IMR-90 (cell line): ENCODE results near the gene RBKS. TPM values are rescaled to one million over a fixed set of nuclear protein-coding genes. Genes with fewer than 3 reads are reported as not detected.

Experiments used
- ATAC-seq: fragments of 200-7000 bp; cut with Tn5 transposase; 2 replicates; pipeline ENCODE4 v1.9.1; 2020; ENCODE audit warnings: low read depth, mild to moderate bottlenecking, moderate library complexity
- BruUV-seq: library from RNA; stranded (reverse); fragments of 400-500 nt; replicated peaks from 2 replicates; lab custom pipeline; 2021; lab: Mats Ljungman, UMichigan
- CTCF ChIA-PET: fragments of 300-600 bp; formaldehyde crosslinking; extraction: SDS; loops from one replicate; lab custom pipeline; 2021; ENCODE audit warnings: antibody characterized with exemption; lab: Yijun Ruan, JAX
- POLR2A ChIA-PET: fragments of 300-600 bp; sonication (Branson Sonifier 250); formaldehyde crosslinking; loops from one replicate; lab custom pipeline; 2022; ENCODE audit warnings: antibody characterized with exemption; ENCODE audit not compliant: unreplicated experiment; lab: Charles Lee
- DNase-seq: peaks from one replicate; pipeline ENCODE4 v3.0.0; 2013
- H2AFZ ChIP-seq: replicated peaks from 2 replicates; pipeline ENCODE3; 2013; ENCODE audit warnings: low read length, mild to moderate bottlenecking; ENCODE audit not compliant: poor library complexity
- H2AK5ac ChIP-seq: 2 replicates; pipeline ENCODE4 v1.6.1; 2013; ENCODE audit warnings: low read depth, low read length, inconsistent platforms
- H2AK9ac ChIP-seq: replicated peaks from 2 replicates; pipeline ENCODE3; 2013; ENCODE audit warnings: mild to moderate bottlenecking, low read depth, low read length, moderate library complexity; ENCODE audit not compliant: poor library complexity
- H2BK120ac ChIP-seq: 2 replicates; pipeline ENCODE4 v1.6.1; 2013; ENCODE audit warnings: low read depth, low read length, inconsistent platforms
- H2BK15ac ChIP-seq: 3 replicates; pipeline ENCODE4 v1.6.1; 2013; ENCODE audit warnings: low read depth, low read length, inconsistent platforms
- H2BK20ac ChIP-seq: 2 replicates; pipeline ENCODE4 v1.6.1; 2013; ENCODE audit warnings: low read depth, mild to moderate bottlenecking, inconsistent platforms, low read length, moderate library complexity
- H2BK5ac ChIP-seq: 2 replicates; pipeline ENCODE4 v1.6.1; 2013; ENCODE audit warnings: mild to moderate bottlenecking, low read depth, low read length, inconsistent platforms; ENCODE audit not compliant: poor library complexity, severe bottlenecking
- H3K14ac ChIP-seq: replicated peaks from 2 replicates; pipeline ENCODE4 v1.6.1; 2013; ENCODE audit warnings: low read depth, low read length, inconsistent platforms
- H3K18ac ChIP-seq: 2 replicates; pipeline ENCODE4 v1.6.1; 2013; ENCODE audit warnings: low read depth, low read length, control low read depth
- H3K23ac ChIP-seq: 2 replicates; pipeline ENCODE4 v1.6.1; 2013; ENCODE audit warnings: low read depth, low read length, inconsistent platforms
- H3K27ac ChIP-seq: 2 replicates; pipeline ENCODE4 v1.5.1; 2013; ENCODE audit warnings: mild to moderate bottlenecking, control low read depth, low read length; ENCODE audit not compliant: insufficient read depth
- H3K27me3 ChIP-seq: 2 replicates; pipeline ENCODE4 v1.6.1; 2013; ENCODE audit warnings: low read length; ENCODE audit not compliant: control insufficient read depth, insufficient read depth
- H3K36me3 ChIP-seq: 2 replicates; pipeline ENCODE4 v1.6.1; 2013; ENCODE audit warnings: low read length, mixed read lengths; ENCODE audit not compliant: control insufficient read depth, insufficient read depth
- H3K4ac ChIP-seq: 2 replicates; pipeline ENCODE4 v1.6.1; 2013; ENCODE audit warnings: low read depth, low read length, inconsistent platforms
- H3K4me1 ChIP-seq: 2 replicates; pipeline ENCODE4 v1.6.1; 2013; ENCODE audit warnings: low read length, mixed read lengths; ENCODE audit not compliant: control insufficient read depth, insufficient read depth
- H3K4me2 ChIP-seq: 2 replicates; pipeline ENCODE4 v1.6.1; 2013; ENCODE audit warnings: low read depth, mild to moderate bottlenecking, control low read depth, low read length, moderate library complexity
- H3K4me3 ChIP-seq: 2 replicates; pipeline ENCODE4 v1.5.1; 2013; ENCODE audit warnings: low read depth, mild to moderate bottlenecking, control low read depth, low read length, moderate library complexity; ENCODE audit not compliant: insufficient read depth
- H3K56ac ChIP-seq: 2 replicates; pipeline ENCODE4 v1.6.1; 2013; ENCODE audit warnings: low read length, inconsistent platforms; ENCODE audit not compliant: insufficient read depth; ENCODE audit errors: extremely low read depth
- H3K79me1 ChIP-seq, 2 experiments: 2 replicates each; pipeline ENCODE4 v1.6.1; 2013; ENCODE audit warnings: low read length in 2 of 2, inconsistent platforms in 1 of 2, low read depth in 1 of 2
- H3K9ac ChIP-seq: 2 replicates; pipeline ENCODE4 v1.6.1; 2013; ENCODE audit warnings: low read depth, low read length, control low read depth
- H3K9me1 ChIP-seq: 2 replicates; pipeline ENCODE4 v1.6.1; 2013; ENCODE audit warnings: low read length, inconsistent platforms; ENCODE audit not compliant: insufficient read depth
- H3K9me3 ChIP-seq: 2 replicates; pipeline ENCODE4 v1.6.1; 2013; ENCODE audit warnings: low read length; ENCODE audit not compliant: control insufficient read depth, insufficient read depth
- H4K20me1 ChIP-seq: 2 replicates; pipeline ENCODE4 v1.6.1; 2013; ENCODE audit warnings: low read length, inconsistent platforms; ENCODE audit not compliant: insufficient read depth
- H4K5ac ChIP-seq: 2 replicates; pipeline ENCODE4 v1.6.1; 2013; ENCODE audit warnings: mild to moderate bottlenecking, low read depth, low read length, control low read depth
- H4K8ac ChIP-seq, 2 experiments: 2 replicates each; pipeline ENCODE4 v1.6.1; 2013; ENCODE audit warnings: low read depth in 2 of 2, low read length in 2 of 2, control low read depth in 1 of 2, inconsistent platforms in 1 of 2
- H4K91ac ChIP-seq: 2 replicates; pipeline ENCODE4 v1.6.1; 2013; ENCODE audit warnings: low read depth, low read length, inconsistent platforms; ENCODE audit not compliant: insufficient read depth
- FOS ChIP-seq: fragments of 150-350 bp; IDR thresholded peaks from 2 replicates; pipeline ENCODE4 v1.6.1; 2016; ENCODE audit warnings: low read depth, low read length
- MAZ ChIP-seq: IDR thresholded peaks from 2 replicates; pipeline ENCODE4 v1.6.1; 2012; ENCODE audit warnings: low read depth, mild to moderate bottlenecking, low read length, improper control_type of control experiment, moderate library complexity, borderline replicate concordance
- NFE2L2 ChIP-seq: fragments of 150-350 bp; IDR thresholded peaks from 2 replicates; pipeline ENCODE4 v1.6.1; 2016; ENCODE audit warnings: low read depth, mild to moderate bottlenecking, low read length
- SMC3 ChIP-seq: fragments of 150-350 bp; IDR thresholded peaks from 2 replicates; pipeline ENCODE4 v1.6.1; 2016; ENCODE audit warnings: low read depth, mild to moderate bottlenecking, antibody characterized with exemption, low read length, moderate library complexity
- WGBS, 2 experiments: methylation state at CpG; one replicate each; pipeline versions ENCODE4 v1.1.5 to v1.1.7; 2013; ENCODE audit warnings: missing lambda C conversion rate in 2 of 2; ENCODE audit not compliant: insufficient read length in 1 of 2; ENCODE audit errors: extremely low coverage in 2 of 2; 5-methylcytosine and 5-hydroxymethylcytosine counted together
- dilution Hi-C: fragments of 300-500 bp; cut with HindIII; formaldehyde crosslinking; loops from one replicate; pipeline ENCODE4 v1.14.3; 2018; ENCODE audit warnings: low sequenced_read_pairs; ENCODE audit not compliant: unreplicated experiment
- in situ Hi-C: fragments of 300-500 bp; cut with MboI; formaldehyde crosslinking; loops from 3 replicates; pipeline ENCODE4 v1.14.3; 2019; ENCODE audit warnings: low sequenced_read_pairs, inconsistent platforms, mixed read lengths
- intact Hi-C: fragments of 100-400 bp; cut with micrococcal nuclease; formaldehyde crosslinking; loops from 2 replicates; pipeline ENCODE4 v1.10.0; 2022
- polyA plus RNA-seq, 3 experiments: library from polyadenylated mRNA; depleted of rRNA; stranded (reverse); fragments of >200 nt; gene quantifications; 2 replicates each; pipeline ENCODE4 v1.2.3, GENCODE V29; 2012; ENCODE audit warnings: low replicate concordance in 1 of 3
- total RNA-seq: library from RNA; depleted of rRNA; stranded (reverse); fragments of >200 nt; gene quantifications from 2 replicates; pipeline ENCODE4 v1.2.3, GENCODE V29; 2012
- TF ChIP-seq, protein P1 (sequence below): conservative IDR thresholded peaks from 2 replicates; pipeline ENCODE4 v1.5.1; 2012; ENCODE audit warnings: mild to moderate bottlenecking, low read depth, low read length, improper control_type of control experiment
- TF ChIP-seq, protein P2 (sequence below): fragments of 150-350 bp; IDR thresholded peaks from 2 replicates; pipeline ENCODE4 v1.6.1; 2016; ENCODE audit warnings: low read depth, mild to moderate bottlenecking, low read length, moderate library complexity, borderline replicate concordance

The RBKS gene
- total and polyA plus RNA-seq, 2 of the 4 experiments (the other 2 are of a cell fraction): 1.1 to 1.4 TPM

DNA sequence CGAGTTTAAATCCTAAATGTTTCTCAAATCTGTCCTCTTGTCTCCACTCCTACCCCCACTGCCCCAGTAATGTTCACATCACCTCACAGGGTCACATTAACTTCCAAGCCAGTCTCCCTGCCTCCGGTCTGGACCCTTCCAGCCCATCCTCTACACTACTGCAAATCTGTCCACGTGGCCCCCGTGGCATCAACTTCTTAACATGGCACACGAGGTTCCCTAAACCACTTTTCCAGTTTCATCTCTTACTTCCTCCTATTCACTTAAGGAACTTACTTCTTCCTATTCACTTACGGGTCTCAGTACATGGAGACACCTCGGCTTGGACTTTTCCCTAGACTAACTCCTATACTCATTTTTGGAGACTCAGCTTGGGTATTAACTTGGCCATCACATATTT lies 91.7 kb downstream of the RBKS start:
- peak overlapping the region; percentile 98 for H2AK9ac ChIP-seq
- H2AK5ac ChIP-seq: peak overlapping the region; percentile 100
- no peaks in the 10 kb centered on the region for H4K20me1 ChIP-seq
- H3K79me1 ChIP-seq: peaks cover 17 to 71% of the 10 kb centered on the region in 2 experiments; a peak in 3 of 4 replicates
- no peak overlapping the region for H3K4me3 ChIP-seq
- ChIA-PET POLR2A (interaction anchor here (0.5 kb wide), 1 partner anchor 162 kb away, joined by 3 read pairs; no protein-coding TSS in a partner anchor), CTCF (no interaction called here)
- peak overlapping the region; percentile 88 for H3K56ac ChIP-seq
- peak overlapping the region; percentile 96 for H3K18ac ChIP-seq
- ATAC-seq (no peak), DNase-seq (no peak)
- H3K14ac ChIP-seq: peak overlapping the region; percentile 97
- TF ChIP-seq SMC3 (no peak), NFE2L2 (no peak), MAZ (no peak), FOS (no peak)
- TF ChIP-seq, protein P1, sequence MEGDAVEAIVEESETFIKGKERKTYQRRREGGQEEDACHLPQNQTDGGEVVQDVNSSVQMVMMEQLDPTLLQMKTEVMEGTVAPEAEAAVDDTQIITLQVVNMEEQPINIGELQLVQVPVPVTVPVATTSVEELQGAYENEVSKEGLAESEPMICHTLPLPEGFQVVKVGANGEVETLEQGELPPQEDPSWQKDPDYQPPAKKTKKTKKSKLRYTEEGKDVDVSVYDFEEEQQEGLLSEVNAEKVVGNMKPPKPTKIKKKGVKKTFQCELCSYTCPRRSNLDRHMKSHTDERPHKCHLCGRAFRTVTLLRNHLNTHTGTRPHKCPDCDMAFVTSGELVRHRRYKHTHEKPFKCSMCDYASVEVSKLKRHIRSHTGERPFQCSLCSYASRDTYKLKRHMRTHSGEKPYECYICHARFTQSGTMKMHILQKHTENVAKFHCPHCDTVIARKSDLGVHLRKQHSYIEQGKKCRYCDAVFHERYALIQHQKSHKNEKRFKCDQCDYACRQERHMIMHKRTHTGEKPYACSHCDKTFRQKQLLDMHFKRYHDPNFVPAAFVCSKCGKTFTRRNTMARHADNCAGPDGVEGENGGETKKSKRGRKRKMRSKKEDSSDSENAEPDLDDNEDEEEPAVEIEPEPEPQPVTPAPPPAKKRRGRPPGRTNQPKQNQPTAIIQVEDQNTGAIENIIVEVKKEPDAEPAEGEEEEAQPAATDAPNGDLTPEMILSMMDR: no peak
- TF ChIP-seq, protein P2, sequence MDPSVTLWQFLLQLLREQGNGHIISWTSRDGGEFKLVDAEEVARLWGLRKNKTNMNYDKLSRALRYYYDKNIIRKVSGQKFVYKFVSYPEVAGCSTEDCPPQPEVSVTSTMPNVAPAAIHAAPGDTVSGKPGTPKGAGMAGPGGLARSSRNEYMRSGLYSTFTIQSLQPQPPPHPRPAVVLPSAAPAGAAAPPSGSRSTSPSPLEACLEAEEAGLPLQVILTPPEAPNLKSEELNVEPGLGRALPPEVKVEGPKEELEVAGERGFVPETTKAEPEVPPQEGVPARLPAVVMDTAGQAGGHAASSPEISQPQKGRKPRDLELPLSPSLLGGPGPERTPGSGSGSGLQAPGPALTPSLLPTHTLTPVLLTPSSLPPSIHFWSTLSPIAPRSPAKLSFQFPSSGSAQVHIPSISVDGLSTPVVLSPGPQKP: no peak
- peak overlapping the region; percentile 99 for H4K91ac ChIP-seq
- peak overlapping the region; percentile 42 for H3K9ac ChIP-seq
- TSS peak; percentile 89 for BruUV-seq
- peak overlapping the region; percentile 93 for H4K5ac ChIP-seq
- WGBS, 2 experiments: 97% methylated on average over 4 of the region's 7 CpGs; no CpG with 5 or more reads in 1 of the 2 experiments
- H2BK5ac ChIP-seq: peak overlapping the region; percentile 100
- H3K4me2 ChIP-seq: no peak overlapping the region
- peaks cover 48% of the 10 kb centered on the region for H3K4me1 ChIP-seq
- peak overlapping the region; percentile 100 for H2BK120ac ChIP-seq
- peaks cover 49% of the 10 kb centered on the region for H3K9me1 ChIP-seq
- peak overlapping the region; percentile 96 for H3K27ac ChIP-seq
- peak overlapping the region; percentile 84 to 99 for H4K8ac ChIP-seq
- no peaks in the 10 kb centered on the region for H3K9me3 ChIP-seq
- intact Hi-C loops (loop anchor here (2.0 to 5.0 kb wide), 2 partner anchors 26 to 89 kb away; no protein-coding TSS in a partner anchor), in situ Hi-C loops (no loop called here), dilution Hi-C loops (no loop called here)
- peak overlapping the region; percentile 71 for H2BK15ac ChIP-seq
- peak overlapping the region; percentile 99 for H2BK20ac ChIP-seq
- H3K4ac ChIP-seq: peak overlapping the region; percentile 100
- no peaks in the 10 kb centered on the region for H3K36me3 ChIP-seq
- H3K23ac ChIP-seq: peak overlapping the region; percentile 99
- H2AFZ ChIP-seq: no peak overlapping the region
- H3K27me3 ChIP-seq: no peaks in the 10 kb centered on the region
